GM18502 (cell line): Measurements from ENCODE around the gene CTSL.
"Not testable (repeated sequence)": the region's sequence is repeated elsewhere in the genome, so short reads cannot be mapped to it uniquely, and the experiment has no call there.

Experiments used
- ATAC-seq: cut with Tn5 transposase; IDR thresholded peaks from one replicate; pipeline ENCODE4 v1.9.1; 2021; ENCODE audit warnings: mild to moderate bottlenecking; ENCODE audit not compliant: unreplicated experiment, poor library complexity

Gene CTSL

DNA sequence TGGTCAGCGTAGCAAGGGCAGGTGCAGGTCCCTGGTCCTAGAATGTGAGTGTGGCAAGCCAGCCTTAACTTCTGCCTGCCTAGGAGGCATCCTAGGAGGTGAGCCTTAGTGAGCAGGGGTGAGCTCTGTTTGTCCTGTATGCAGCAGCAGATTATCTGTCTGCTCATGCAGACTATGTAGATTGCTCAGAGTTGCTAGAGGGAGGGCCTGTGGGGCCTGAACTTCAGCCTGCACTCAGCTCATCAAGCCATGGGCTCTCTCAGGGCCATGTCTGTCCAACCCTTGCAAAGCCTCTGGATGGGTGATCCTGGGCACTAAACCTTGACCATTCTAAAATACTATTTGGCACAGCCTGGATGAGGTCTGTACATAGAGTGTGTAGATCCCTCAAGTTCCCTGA is 8.5 kb upstream of the CTSL start:
- ATAC-seq = no peak

DNA sequence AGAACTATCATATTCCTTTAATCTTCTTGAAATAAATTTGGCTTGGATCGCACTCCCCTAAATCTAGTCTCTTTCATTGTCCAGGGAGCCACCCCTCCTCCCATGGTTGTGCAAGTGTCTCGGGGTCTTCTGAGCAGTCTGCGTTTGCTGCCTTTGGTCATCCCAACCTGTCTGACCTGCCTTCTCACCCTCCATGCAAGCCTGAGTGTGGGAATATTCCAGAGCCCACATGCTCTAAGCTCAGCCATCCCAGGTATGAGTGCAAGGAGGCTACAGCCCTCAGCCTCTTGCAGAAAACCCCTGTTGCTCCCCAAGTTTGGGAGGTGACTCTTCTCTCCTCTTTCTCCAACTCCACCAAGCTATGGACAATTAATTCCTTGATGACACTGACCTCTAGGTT is 7.7 kb upstream of the CTSL start:
- no peak for ATAC-seq

DNA sequence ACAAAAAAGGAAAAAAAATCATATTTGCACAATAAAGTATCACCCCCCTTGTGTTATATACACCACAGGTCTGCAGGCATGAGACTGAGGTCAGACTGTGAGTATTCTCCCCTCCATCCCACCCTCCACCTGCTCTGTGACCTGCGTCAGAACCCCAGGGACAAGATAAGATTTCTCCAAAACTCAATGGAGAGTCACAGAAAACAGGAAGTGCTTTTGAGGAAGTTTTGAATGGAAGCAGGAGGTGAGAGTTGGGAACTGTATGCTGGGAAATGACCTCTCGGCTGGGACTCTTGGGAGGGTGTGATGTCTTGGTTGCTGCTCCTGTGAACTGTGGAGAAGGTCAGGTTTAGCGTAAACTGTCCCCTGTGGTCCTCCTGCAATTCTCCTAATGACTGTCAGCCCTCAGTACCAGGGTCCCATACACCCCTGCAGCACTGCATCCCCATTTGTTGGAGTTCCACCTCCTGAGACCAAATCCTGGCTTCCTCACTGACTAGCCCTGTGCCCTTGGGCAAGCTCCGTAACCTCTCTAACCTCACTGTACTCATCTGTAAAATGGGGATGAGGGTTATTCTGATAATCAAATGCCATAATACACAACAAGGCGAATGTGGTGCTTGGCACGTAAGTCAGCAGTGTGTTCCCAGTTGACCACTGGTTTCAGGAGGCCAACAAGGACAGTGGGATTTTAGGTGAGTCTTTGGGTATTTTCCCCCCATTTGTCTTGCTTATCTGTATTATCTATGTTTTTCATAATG is 6.9 kb upstream of the CTSL start:
- no peak for ATAC-seq

DNA sequence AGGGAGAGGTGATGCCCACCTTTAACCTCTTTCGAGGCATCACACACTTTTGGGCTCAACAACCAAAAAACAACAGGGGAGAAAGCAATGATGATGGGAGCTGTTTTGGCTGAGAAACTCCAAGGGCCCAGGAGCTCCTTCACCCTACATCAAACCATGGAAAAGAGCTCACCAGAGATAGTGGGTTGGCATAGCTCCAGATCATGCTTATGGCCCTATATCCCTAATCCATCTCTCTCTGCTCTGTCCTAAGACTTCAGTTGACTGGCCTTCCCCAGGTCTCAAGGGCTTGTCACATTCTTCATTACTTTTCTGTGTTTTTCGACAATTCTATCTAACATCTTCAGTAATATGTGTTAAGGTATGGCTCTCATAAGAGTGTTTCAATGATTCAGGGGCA is 5.7 kb upstream of the CTSL start:
- ATAC-seq = no peak

- ATAC-seq = peak; percentile 63
These were observed 3.4 kb upstream of the CTSL start for GRCh38 chr9:87722393-87723088.

GRCh38 chr9:87725356-87725899 is 491 bp upstream of the CTSL start:
- no peak for ATAC-seq

- no peak for ATAC-seq
These were observed 3.3 kb downstream of the CTSL start for GRCh38 chr9:87729246-87729645.

GRCh38 chr9:87731321-87731720 is 5.4 kb downstream of the CTSL start:
- no peak for ATAC-seq

DNA sequence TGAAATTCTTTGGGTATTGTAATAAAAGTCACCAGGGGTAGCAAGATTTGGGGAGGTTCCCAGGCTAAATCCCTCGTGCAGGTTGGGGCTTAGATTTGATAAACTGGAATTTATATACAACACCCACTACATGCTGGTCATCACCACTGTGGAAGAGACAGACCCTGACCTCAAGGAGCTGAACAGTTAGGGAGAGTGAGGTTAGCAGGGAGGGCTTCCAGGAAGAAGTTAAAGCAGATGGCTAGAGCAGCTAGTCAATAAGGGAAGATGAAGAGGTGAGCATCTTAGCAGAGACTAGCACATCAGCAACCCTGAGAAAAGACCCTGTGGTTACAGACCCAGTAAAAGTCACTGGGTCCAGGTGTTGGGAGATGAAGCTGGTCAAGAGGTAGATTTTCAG is 6.4 kb downstream of the CTSL start:
- no peak for ATAC-seq

DNA sequence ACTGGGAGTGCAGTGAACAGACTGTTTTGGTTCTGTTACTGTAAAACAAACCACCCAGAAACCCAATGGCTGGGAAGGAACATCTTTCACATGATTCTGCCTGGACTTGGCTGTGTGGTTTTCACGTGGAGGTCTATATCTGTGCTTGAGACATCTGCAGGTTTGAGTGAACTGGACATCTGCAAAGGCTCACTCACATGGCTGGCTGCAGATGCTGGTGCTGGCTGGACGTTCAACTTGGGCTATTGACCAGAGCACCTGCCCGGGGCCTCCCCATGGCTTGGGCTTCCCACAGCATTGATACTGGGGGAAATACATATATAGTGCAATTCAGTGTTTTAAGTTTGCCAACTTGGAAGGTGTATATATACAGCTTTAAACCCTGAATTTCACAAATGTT is 6.8 kb downstream of the CTSL start:
- ATAC-seq = no peak

- no peak for ATAC-seq
These were observed 7.5 kb downstream of the CTSL start for GRCh38 chr9:87733273-87734052.

- no peak for ATAC-seq
These were observed 8.2 kb downstream of the CTSL start for GRCh38 chr9:87734106-87734505.

DNA sequence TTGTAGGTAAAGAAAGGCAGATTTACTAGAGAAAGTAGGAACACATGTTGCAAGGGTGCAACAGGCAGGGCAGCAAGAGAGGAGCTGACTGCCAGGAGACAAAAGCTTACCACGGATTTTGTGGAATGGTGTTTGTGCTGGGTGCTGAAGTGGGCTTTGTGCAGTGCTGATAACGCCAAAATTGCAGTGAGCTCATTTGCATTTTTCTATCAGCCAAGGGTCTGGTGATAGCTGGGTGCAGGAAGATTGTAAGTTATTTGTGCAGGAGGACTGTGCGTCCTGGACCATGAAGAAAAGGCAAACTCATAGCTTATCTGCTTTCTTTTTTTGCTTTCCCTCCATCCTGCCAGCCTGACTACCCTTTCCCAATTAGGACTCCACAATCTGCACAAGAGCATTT is 13.6 kb downstream of the CTSL start:
- no peak for ATAC-seq

DNA sequence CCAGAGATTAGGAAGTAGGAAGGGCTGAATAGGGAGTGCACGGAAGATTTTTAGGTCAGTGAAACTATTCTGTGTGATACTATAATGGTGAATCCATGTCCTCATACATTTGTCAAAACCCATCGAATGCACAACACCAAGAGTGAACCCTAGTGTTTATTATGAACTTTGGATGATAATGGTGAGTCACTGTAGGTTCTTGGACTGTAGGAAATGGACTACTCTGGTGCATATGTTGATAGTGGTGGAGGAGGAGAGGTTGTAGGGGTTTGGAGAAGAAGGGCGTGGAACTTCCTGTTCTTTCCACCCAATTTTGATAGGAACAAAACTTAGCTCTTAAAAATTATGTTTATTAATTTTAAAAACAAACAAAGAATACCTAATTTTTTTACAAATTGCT is 14.3 kb downstream of the CTSL start:
- ATAC-seq = no peak

DNA sequence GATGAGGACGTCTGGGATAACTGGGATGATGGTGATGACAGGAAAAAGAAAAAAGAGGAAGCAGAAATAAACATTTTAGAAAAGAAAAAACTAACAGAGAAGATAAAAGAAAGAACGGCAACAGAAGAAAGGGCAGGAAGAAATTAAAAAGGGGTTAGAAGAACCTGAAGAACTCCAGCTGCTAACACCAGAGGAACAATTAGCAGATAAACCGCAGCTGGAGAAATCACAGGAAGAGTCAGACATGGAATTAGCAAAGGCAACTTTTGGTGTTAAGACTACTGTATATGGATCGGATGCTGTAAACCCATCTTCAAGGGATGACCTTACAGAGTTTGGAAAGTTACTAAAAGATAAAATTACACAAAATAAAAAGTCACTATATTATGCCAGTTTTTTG is 15.4 kb downstream of the CTSL start:
- ATAC-seq = no peak

DNA sequence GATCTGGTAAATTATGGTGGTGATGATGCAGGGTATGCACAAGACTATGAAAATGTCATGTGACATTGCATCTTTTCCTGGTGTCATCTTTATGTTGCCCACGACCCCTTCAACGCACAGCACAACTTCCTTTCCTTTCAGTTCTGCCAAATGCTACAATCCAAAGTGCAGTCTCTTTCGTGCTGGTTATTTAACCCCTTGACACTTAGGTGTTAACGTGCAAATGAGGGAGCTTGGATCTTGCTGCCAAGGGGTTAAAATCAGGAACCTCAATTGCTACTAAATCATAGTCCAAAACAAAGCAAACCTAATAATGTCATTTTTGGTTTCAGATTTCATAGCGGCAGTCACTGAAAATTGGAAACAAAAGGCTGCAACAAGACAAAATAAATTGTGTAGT is 16.0 kb downstream of the CTSL start:
- ATAC-seq = no peak

GRCh38 chr9:87742813-87743428 is 17.0 kb downstream of the CTSL start:
- no peak for ATAC-seq

GRCh38 chr9:87744247-87744646 is 18.3 kb downstream of the CTSL start:
- not testable (repeated sequence) for ATAC-seq

GRCh38 chr9:87746186-87746585 is 20.3 kb downstream of the CTSL start:
- ATAC-seq = no peak

DNA sequence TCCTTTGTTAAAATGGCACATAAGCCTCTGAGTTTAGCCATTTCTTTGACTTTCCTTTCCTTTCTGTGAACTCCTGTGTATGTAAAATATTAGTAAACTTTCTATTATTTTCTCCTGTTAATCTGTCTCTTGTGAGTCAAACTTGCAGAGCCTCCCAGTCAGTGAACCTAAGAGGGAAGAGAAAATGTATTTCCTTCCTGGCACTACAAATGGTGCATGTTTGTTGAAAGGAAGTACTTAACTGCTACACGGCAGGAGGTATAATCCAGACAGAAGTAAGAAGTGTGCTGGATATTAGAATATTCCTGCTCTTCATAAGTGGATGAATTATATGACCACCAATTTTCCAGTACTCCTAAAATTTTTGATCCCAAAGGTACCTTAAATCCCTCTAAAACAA is 23.0 kb downstream of the CTSL start:
- ATAC-seq = no peak
